ENCODE results near the gene DMXL2.

DNA sequence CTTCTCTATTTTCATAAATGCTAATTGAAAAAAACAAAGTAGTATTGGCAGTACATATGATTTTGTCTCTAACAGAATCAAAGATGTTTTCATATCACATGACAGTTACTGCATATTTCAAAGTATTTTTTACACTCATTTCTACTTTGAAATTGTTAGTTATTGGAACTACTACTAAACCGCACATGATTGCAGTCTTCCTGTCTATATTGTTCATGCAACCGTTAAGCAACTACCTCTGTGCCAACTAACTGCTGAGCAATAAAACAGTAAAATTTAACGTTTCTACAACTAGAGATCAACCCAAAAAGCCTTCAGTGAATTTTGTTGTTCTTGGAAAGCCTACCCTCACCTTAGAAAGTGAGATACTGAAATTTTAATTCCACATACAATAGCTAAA, 64.2 kb downstream of the DMXL2 start:
- no peak for TF ChIP-seq LEF1 (IDR thresholded peaks at IDR 0.05; ENCODE audit: borderline replicate concordance)
- no peak for TF ChIP-seq FOXA1 (IDR thresholded peaks at IDR 0.05)
- no peak for TF ChIP-seq SP1 (IDR thresholded peaks at IDR 0.05)
- no peak for TF ChIP-seq TARDBP (IDR thresholded peaks at IDR 0.05)

Measured in HEK293T (cell line).